H1 (cell line): ENCODE results near the gene BIRC7. TPM values are rescaled to one million over a fixed set of nuclear protein-coding genes. Genes with fewer than 3 reads are reported as not detected.

Experiments
- CTCF ChIA-PET: fragments of 300-600 bp; sonication (Branson Sonifier 250); formaldehyde crosslinking; loops from one replicate; lab custom pipeline; 2021; ENCODE audit not compliant: partially characterized antibody; lab: Charles Lee
- POLR2A ChIA-PET: fragments of 300-600 bp; sonication (Branson Sonifier 250); formaldehyde crosslinking; loops from one replicate; lab custom pipeline; 2021; ENCODE audit warnings: inconsistent platforms; ENCODE audit not compliant: partially characterized antibody; lab: Charles Lee
- DNase-seq, 2 experiments: peaks; one replicate each; pipeline versions ENCODE4 v3.0.0 to v3.0.0-alpha.2; 2010 to 2022; ENCODE audit warnings: low spot score in 2 of 2, low read depth in 1 of 2, mixed read lengths in 1 of 2
- FAIRE-seq: peaks from 2 replicates; lab custom pipeline; 2011; peaks lifted over from hg19 to GRCh38; lab: Jason Lieb, UNC
- H2AFZ ChIP-seq: 2 replicates; pipeline ENCODE4 v1.8.1; 2012; ENCODE audit warnings: low read length, inconsistent platforms
- H2AK5ac ChIP-seq: 2 replicates; pipeline ENCODE4 v1.6.1; 2013; ENCODE audit warnings: low read depth, low read length
- H2BK120ac ChIP-seq: replicated peaks from 2 replicates; pipeline ENCODE3; 2013; ENCODE audit warnings: low read depth, low read length, inconsistent platforms
- H2BK12ac ChIP-seq: 2 replicates; pipeline ENCODE4 v1.6.1; 2013; ENCODE audit warnings: low read depth, low read length
- H2BK15ac ChIP-seq: 2 replicates; pipeline ENCODE4 v1.6.1; 2013; ENCODE audit warnings: low read length
- H2BK20ac ChIP-seq: 2 replicates; pipeline ENCODE4 v1.6.1; 2013; ENCODE audit warnings: low read length
- H2BK5ac ChIP-seq: 2 replicates; pipeline ENCODE4 v1.6.1; 2013; ENCODE audit warnings: low read depth, low read length
- H3K14ac ChIP-seq: 2 replicates; pipeline ENCODE4 v1.6.1; 2013; ENCODE audit warnings: inconsistent platforms; ENCODE audit not compliant: insufficient read length
- H3K18ac ChIP-seq: 2 replicates; pipeline ENCODE4 v1.6.1; 2013; ENCODE audit warnings: low read length; ENCODE audit errors: extremely low read depth
- H3K23ac ChIP-seq: 2 replicates; pipeline ENCODE4 v1.6.1; 2013; ENCODE audit warnings: inconsistent platforms; ENCODE audit not compliant: insufficient read length
- H3K23me2 ChIP-seq: 2 replicates; pipeline ENCODE4 v1.6.1; 2013; ENCODE audit warnings: low read depth, low read length
- H3K27ac ChIP-seq: 2 replicates; pipeline ENCODE4 v1.6.1; 2011; ENCODE audit warnings: low read depth, low read length, inconsistent platforms
- H3K27me3 ChIP-seq, 4 experiments: replicated peaks in 1 of 4; 1 replicate in 1 of 4; 2 replicates in 3 of 4; pipeline versions ENCODE4 v1.6.1 to v1.8.1; 2011 to 2013; ENCODE audit warnings: low read length in 3 of 4, mild to moderate bottlenecking in 3 of 4, inconsistent platforms in 2 of 4, mixed read lengths in 2 of 4, moderate library complexity in 1 of 4; ENCODE audit not compliant: control insufficient read depth in 3 of 4, insufficient read depth in 3 of 4; ENCODE audit errors: extremely low read depth in 1 of 4
- H3K36me3 ChIP-seq, 4 experiments: 2 replicates each; pipeline versions ENCODE4 v1.6.1 to v1.8.1; 2011 to 2013; ENCODE audit warnings: mild to moderate bottlenecking in 4 of 4, low read length in 3 of 4, moderate library complexity in 2 of 4, control low read depth in 1 of 4, inconsistent platforms in 1 of 4; ENCODE audit not compliant: insufficient read depth in 4 of 4, control insufficient read depth in 2 of 4
- H3K4ac ChIP-seq: replicated peaks from 2 replicates; pipeline ENCODE3; 2013; ENCODE audit warnings: low read length, low read depth, mixed read lengths, inconsistent platforms; ENCODE audit not compliant: insufficient read length
- H3K4me1 ChIP-seq, 4 experiments: replicated peaks in 1 of 4; 1 replicate in 1 of 4; 2 replicates in 3 of 4; pipeline versions ENCODE4 v1.6.1 to v1.8.1; 2011 to 2013; ENCODE audit warnings: low read length in 3 of 4, inconsistent platforms in 2 of 4, mixed read lengths in 1 of 4; ENCODE audit not compliant: insufficient read depth in 4 of 4, control insufficient read depth in 3 of 4
- H3K4me2 ChIP-seq, 2 experiments: 2 replicates each; pipeline versions ENCODE4 v1.6.1 to v1.8.1; 2011 to 2013; ENCODE audit warnings: low read depth in 2 of 2, low read length in 2 of 2, control low read depth in 1 of 2, inconsistent platforms in 1 of 2, mild to moderate bottlenecking in 1 of 2; ENCODE audit not compliant: insufficient read depth in 1 of 2
- H3K4me3 ChIP-seq, 4 experiments: fragments of 200-600, 300-600 bp in 1 of 4; sonication (generic), shearing (Covaris generic), sonication (Bioruptor Twin) in 1 of 4; 2 replicates each; pipeline versions ENCODE4 v1.5.1 to v1.8.1; 2011 to 2016; ENCODE audit warnings: low read length in 4 of 4, low read depth in 3 of 4, control low read depth in 2 of 4, inconsistent platforms in 2 of 4, mild to moderate bottlenecking in 2 of 4, mixed read lengths in 1 of 4, moderate library complexity in 1 of 4; ENCODE audit not compliant: insufficient read depth in 2 of 4; ENCODE audit errors: extremely low read depth in 1 of 4
- H3K56ac ChIP-seq: replicated peaks from 2 replicates; pipeline ENCODE3; 2013; ENCODE audit warnings: low read depth, mild to moderate bottlenecking, mixed read lengths, low read length, inconsistent platforms; ENCODE audit not compliant: insufficient read length
- H3K79me1 ChIP-seq: 2 replicates; pipeline ENCODE4 v1.6.1; 2013; ENCODE audit warnings: low read depth, low read length, control low read depth
- H3K79me2 ChIP-seq, 2 experiments: 2 replicates each; pipeline versions ENCODE4 v1.6.1 to v1.8.1; 2012 to 2013; ENCODE audit warnings: low read length in 2 of 2, mild to moderate bottlenecking in 2 of 2, inconsistent platforms in 1 of 2; ENCODE audit not compliant: insufficient read depth in 2 of 2, control insufficient read depth in 1 of 2
- H3K9ac ChIP-seq, 4 experiments: replicated peaks in 1 of 4; 1 replicate in 1 of 4; 2 replicates in 3 of 4; pipeline versions ENCODE4 v1.6.1 to v1.8.1; 2011 to 2013; ENCODE audit warnings: low read depth in 3 of 4, low read length in 3 of 4, control low read depth in 2 of 4, mild to moderate bottlenecking in 2 of 4, moderate library complexity in 2 of 4, inconsistent platforms in 1 of 4; ENCODE audit errors: extremely low read depth in 1 of 4
- H3K9me3 ChIP-seq, 2 experiments: 2 replicates each; pipeline versions ENCODE4 v1.6.1 to v1.8.1; 2012 to 2013; ENCODE audit warnings: mild to moderate bottlenecking in 2 of 2, moderate library complexity in 2 of 2, control low read depth in 1 of 2, inconsistent platforms in 1 of 2, low read depth in 1 of 2, low read length in 1 of 2, mixed read lengths in 1 of 2; ENCODE audit not compliant: insufficient read depth in 2 of 2
- H4K20me1 ChIP-seq, 2 experiments: replicated peaks in 1 of 2; 2 replicates each; pipeline versions ENCODE3 to v1.8.1; 2011 to 2013; ENCODE audit warnings: inconsistent platforms in 2 of 2, low read length in 2 of 2, mild to moderate bottlenecking in 1 of 2; ENCODE audit not compliant: insufficient read depth in 2 of 2, control insufficient read depth in 1 of 2
- H4K5ac ChIP-seq: 2 replicates; pipeline ENCODE4 v1.6.1; 2013; ENCODE audit warnings: low read length, low read depth, mixed read lengths, inconsistent platforms; ENCODE audit not compliant: insufficient read length
- H4K8ac ChIP-seq: 2 replicates; pipeline ENCODE4 v1.8.0; 2013; ENCODE audit warnings: mild to moderate bottlenecking, moderate library complexity, low read length, inconsistent platforms; ENCODE audit not compliant: insufficient read depth; ENCODE audit errors: extremely low read depth
- H4K91ac ChIP-seq: replicated peaks from 2 replicates; pipeline ENCODE3; 2013; ENCODE audit warnings: low read length, mixed read lengths, inconsistent platforms; ENCODE audit not compliant: insufficient read length
- BRCA1 ChIP-seq: IDR thresholded peaks from 2 replicates; pipeline ENCODE4 v1.6.1; 2012; ENCODE audit warnings: low read depth, low read length, improper control_type of control experiment
- CHD2 ChIP-seq: IDR thresholded peaks from 2 replicates; pipeline ENCODE4 v1.6.1; 2012; ENCODE audit warnings: low read length, improper control_type of control experiment
- CTCF ChIP-seq, 3 experiments: IDR thresholded peaks; 1 replicate in 2 of 3; 2 replicates in 1 of 3; pipeline versions ENCODE4 v1.5.1 to v1.6.1; 2011; ENCODE audit warnings: low read length in 3 of 3, mild to moderate bottlenecking in 3 of 3, inconsistent platforms in 2 of 3, low read depth in 1 of 3, moderate library complexity in 1 of 3; ENCODE audit not compliant: insufficient read depth in 1 of 3; ENCODE audit errors: control extremely low read depth in 1 of 3
- HDAC2 ChIP-seq, 2 experiments: fragments of 300-600 bp in 1 of 2; sonication (generic) in 1 of 2; IDR thresholded peaks; 2 replicates each; pipeline ENCODE4 v1.6.1; 2011 to 2012; ENCODE audit warnings: low read depth in 2 of 2, low read length in 2 of 2, mild to moderate bottlenecking in 2 of 2, moderate library complexity in 2 of 2, borderline replicate concordance in 1 of 2, inconsistent platforms in 1 of 2
- JUN ChIP-seq: IDR thresholded peaks from 2 replicates; pipeline ENCODE4 v1.6.1; 2011; ENCODE audit warnings: low read depth, mild to moderate bottlenecking, improper control_type of control experiment, low read length
- MAX ChIP-seq: IDR thresholded peaks from 2 replicates; pipeline ENCODE4 v1.6.1; 2012; ENCODE audit warnings: inconsistent platforms
- POLR2A ChIP-seq, 2 experiments: IDR thresholded peaks; 1 replicate in 1 of 2; 2 replicates in 1 of 2; pipeline ENCODE4 v1.6.1; 2011; ENCODE audit warnings: low read depth in 2 of 2, low read length in 2 of 2, mild to moderate bottlenecking in 2 of 2; ENCODE audit errors: control extremely low read depth in 1 of 2
- SRF ChIP-seq: IDR thresholded peaks from 2 replicates; pipeline ENCODE4 v1.6.1; 2011; ENCODE audit warnings: mild to moderate bottlenecking, low read depth, low read length, moderate library complexity
- WGBS, 2 experiments: shearing (Covaris generic) in 1 of 2; methylation state at CpG; one replicate each; pipeline versions ENCODE4 v1.1.6 to v1.1.7; 2013 to 2015; ENCODE audit warnings: low lambda C conversion rate in 2 of 2, mixed read lengths in 2 of 2, inconsistent platforms in 1 of 2, low coverage in 1 of 2, missing lambda C conversion rate in 1 of 2; ENCODE audit not compliant: insufficient replicate concordance in 2 of 2, insufficient coverage in 1 of 2, insufficient read length in 1 of 2; ENCODE audit errors: extremely low coverage in 1 of 2, missing lambda C conversion rate in 1 of 2; 5-methylcytosine and 5-hydroxymethylcytosine counted together
- polyA plus RNA-seq, 7 experiments: library from polyadenylated mRNA; depleted of rRNA in 3 of 7; stranded (reverse) in 5 of 7; unstranded in 2 of 7; fragments of >200 nt in 5 of 7; fragments of 200-250 nt in 2 of 7; gene quantifications; 1 replicate in 5 of 7; 2 replicates in 1 of 7; 4 replicates in 1 of 7; pipeline versions ENCODE4 v1.2.1 to v1.2.3, GENCODE V29; 2011 to 2013; ENCODE audit warnings: missing spikeins in 2 of 7, mixed read lengths in 2 of 7
- total RNA-seq: library from RNA; stranded (reverse); fragmentation: NEBNext Ultra II Directional; extraction: Animal tissue kit (Norgen Biotek cat#: 25700); gene quantifications from 2 replicates; pipeline ENCODE4 v1.2.1, GENCODE V29; 2021

BIRC7 gene
- total and polyA plus RNA-seq, 2 of the 8 experiments (the other 6 are each of a cell fraction or from before 2014, with no cell fraction given) = 0.11 to 0.41 TPM

- POLR2A ChIA-PET = interaction anchor here (0.8 to 2.4 kb wide), 6 partner anchors 11 to 56 kb away, joined by 3 to 10 read pairs (median 4); partner anchors contain the start of gene BIRC7
- no peak overlapping the region for H2AFZ ChIP-seq
- CTCF ChIA-PET = interaction anchor here (0.6 to 7.0 kb wide), 11 partner anchors 11 to 262 kb away, joined by 3 to 103 read pairs (median 4); partner anchors contain the start of genes ARFGAP1 and BIRC7
- TF ChIP-seq BRCA1 (no peak), CHD2 (no peak), POLR2A (IDR thresholded peaks at IDR 0.05; ENCODE audit: control extremely low read depth in 1 of 2, low read depth in 2 of 2, low read length in 2 of 2) (no peak), HDAC2 (IDR thresholded peaks at IDR 0.05; ENCODE audit: borderline replicate concordance in 1 of 2, low read depth in 2 of 2, low read length in 2 of 2) (no peak), SRF (no peak), MAX (peak; percentile 60), CTCF (IDR thresholded peaks at IDR 0.05; ENCODE audit: control extremely low read depth in 1 of 3, insufficient read depth in 1 of 3, low read depth in 1 of 3, low read length in 3 of 3) (0 out of 4 replicates have a peak, but pooled peaks of 1 of the 3 experiments have one; percentile 5), JUN (no peak)
These were observed 11.0 kb downstream of the BIRC7 start for GRCh38 chr20:63246490-63247288.

More at GRCh38 chr20:63246490-63247288, 11.0 kb downstream of the BIRC7 start:
- H3K4me2 ChIP-seq = peak overlapping the region in 1 of 2 experiments; percentile 48; a peak in 2 of 4 replicates
- H3K36me3 ChIP-seq = no peaks in the 10 kb centered on the region
- H2AK5ac ChIP-seq = peak overlapping the region; percentile 24; the same call in 1 of the 2 replicates
- no peak overlapping the region for H3K9ac ChIP-seq
- H3K79me2 ChIP-seq = no peaks in the 10 kb centered on the region
- H3K18ac ChIP-seq = no peak overlapping the region
- H4K8ac ChIP-seq = peak overlapping the region; percentile 79; the same call in 1 of the 2 replicates
- H3K9me3 ChIP-seq = no peaks in the 10 kb centered on the region
- WGBS, 2 experiments = 56% methylated on average over 50 of the region's 50 CpGs; no CpG with 5 or more reads in 1 of the 2 experiments
- H2BK120ac ChIP-seq = no peak overlapping the region
- no peak overlapping the region for H2BK20ac ChIP-seq
- H2BK15ac ChIP-seq = 0 out of 2 replicates have a peak overlapping the region, but pooled peaks have one; percentile 29
- no peaks in the 10 kb centered on the region for H3K79me1 ChIP-seq
- H3K27me3 ChIP-seq = peaks cover 0 to 1% (median under 1%) of the 10 kb centered on the region in 4 experiments; a peak in 4 of 7 replicates
- no peak overlapping the region for H3K23ac ChIP-seq
- no peak overlapping the region for H3K4me3 ChIP-seq
- no peak overlapping the region for H3K56ac ChIP-seq
- peak overlapping the region; percentile 49 for H4K91ac ChIP-seq
- peak overlapping the region; percentile 60; the same call in 1 of the 2 replicates for H2BK12ac ChIP-seq
- H4K5ac ChIP-seq = peak overlapping the region; percentile 21
- FAIRE-seq (no peak), DNase-seq (peak in 1 of 2 experiments; percentile 72)
- H3K14ac ChIP-seq = no peak overlapping the region
- peaks cover 0 to 20% (median 12%) of the 10 kb centered on the region in 4 experiments; a peak in 4 of 7 replicates for H3K4me1 ChIP-seq
- H3K23me2 ChIP-seq = no peaks in the 10 kb centered on the region
- H4K20me1 ChIP-seq = no peaks in the 10 kb centered on the region
- H2BK5ac ChIP-seq = no peak overlapping the region
- no peak overlapping the region for H3K4ac ChIP-seq
- no peak overlapping the region for H3K27ac ChIP-seq
